NB4 (cell line): ENCODE results near the gene CLEC18C.
"Not testable (repeated sequence)": the region's sequence is repeated elsewhere in the genome, so short reads cannot be mapped to it uniquely, and the experiment has no call there.

ENCODE experiments used
- CTCF ChIP-seq: IDR thresholded peaks from one replicate; pipeline ENCODE4 v1.5.1; 2012; ENCODE audit warnings: low read depth, low read length
- POLR2A ChIP-seq: IDR thresholded peaks from 2 replicates; pipeline ENCODE4 v1.6.1; 2011; ENCODE audit warnings: mild to moderate bottlenecking; ENCODE audit not compliant: insufficient read length; ENCODE audit errors: extremely low read depth

DNA sequence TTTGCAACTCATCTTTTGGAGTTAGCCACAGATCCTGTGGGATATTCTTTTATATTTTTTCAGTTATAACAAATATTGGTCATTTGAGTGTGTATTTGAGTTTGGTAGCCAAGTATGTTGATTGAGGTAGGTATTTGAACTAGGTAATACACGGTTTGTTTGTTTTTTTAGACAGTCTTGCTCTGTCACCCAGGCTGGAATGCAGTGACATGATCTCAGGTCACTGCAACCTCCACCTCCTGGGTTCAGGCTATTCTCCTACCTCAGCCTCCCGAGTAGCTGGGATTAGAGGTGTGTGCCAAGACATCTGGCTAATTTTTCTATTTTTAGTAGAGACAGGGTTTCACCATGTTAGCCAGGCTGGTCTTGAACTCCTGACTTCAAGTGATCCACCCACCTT is 37.0 kb upstream of the CLEC18C start:
- not testable (repeated sequence) for TF ChIP-seq POLR2A, CTCF
